Thymus (tissue), 11 donors: ENCODE data around the gene SMIM13. TPM values are rescaled to one million over a fixed set of nuclear protein-coding genes. Genes with fewer than 3 reads are reported as not detected.

Experiments
- DNase-seq, 9 donors: peaks; one replicate each; pipeline ENCODE4 v3.0.0-alpha.2; 2013; ENCODE audit warnings: low spot score in 9 of 9, low read depth in 6 of 9, missing footprints in 1 of 9
- H3K27ac ChIP-seq, 2 donors: one replicate each; pipeline ENCODE4 v1.5.1; 2013; ENCODE audit warnings: control low read depth in 1 of 2, low read depth in 1 of 2, low read length in 1 of 2, mild to moderate bottlenecking in 1 of 2, moderate library complexity in 1 of 2
- H3K27me3 ChIP-seq, 2 donors: one replicate each; pipeline ENCODE4 v1.5.1; 2013; ENCODE audit warnings: low read length in 1 of 2; ENCODE audit not compliant: control insufficient read depth in 2 of 2, insufficient read depth in 1 of 2
- H3K36me3 ChIP-seq, 2 donors: one replicate each; pipeline ENCODE4 v1.5.1; 2013; ENCODE audit warnings: low read length in 1 of 2, mild to moderate bottlenecking in 1 of 2, moderate library complexity in 1 of 2; ENCODE audit not compliant: control insufficient read depth in 2 of 2, insufficient read depth in 2 of 2
- H3K4me1 ChIP-seq, 2 donors: one replicate each; pipeline ENCODE4 v1.5.1; 2013; ENCODE audit warnings: low read length in 2 of 2; ENCODE audit not compliant: control insufficient read depth in 2 of 2, insufficient read depth in 2 of 2
- H3K4me3 ChIP-seq, 2 donors: one replicate each; pipeline ENCODE4 v1.5.1; 2013; ENCODE audit warnings: low read length in 2 of 2, control low read depth in 1 of 2, mild to moderate bottlenecking in 1 of 2
- H3K9me3 ChIP-seq, 2 donors: one replicate each; pipeline ENCODE4 v1.5.1; 2013; ENCODE audit warnings: low read length in 1 of 2, mild to moderate bottlenecking in 1 of 2; ENCODE audit not compliant: control insufficient read depth in 2 of 2, insufficient read depth in 1 of 2
- WGBS: extraction: QIAGEN DNeasy Blood & Tissue Kit; methylation state at CpG from one replicate; pipeline ENCODE4 v1.1.7; 2013; 5-methylcytosine and 5-hydroxymethylcytosine counted together
- polyA plus RNA-seq: library from polyadenylated mRNA; stranded (reverse); fragments of 200-250 nt; gene quantifications from one replicate; pipeline ENCODE4 v1.2.3, GENCODE V29; 2013
- total RNA-seq: library from RNA; stranded (reverse); fragments of 120-200 nt; gene quantifications from one replicate; pipeline ENCODE4 v1.2.4, GENCODE V29; 2013
- donor health status: healthy.

Gene SMIM13
- total and polyA plus RNA-seq, 2 donors: 4.5 to 4.8 TPM

DNA sequence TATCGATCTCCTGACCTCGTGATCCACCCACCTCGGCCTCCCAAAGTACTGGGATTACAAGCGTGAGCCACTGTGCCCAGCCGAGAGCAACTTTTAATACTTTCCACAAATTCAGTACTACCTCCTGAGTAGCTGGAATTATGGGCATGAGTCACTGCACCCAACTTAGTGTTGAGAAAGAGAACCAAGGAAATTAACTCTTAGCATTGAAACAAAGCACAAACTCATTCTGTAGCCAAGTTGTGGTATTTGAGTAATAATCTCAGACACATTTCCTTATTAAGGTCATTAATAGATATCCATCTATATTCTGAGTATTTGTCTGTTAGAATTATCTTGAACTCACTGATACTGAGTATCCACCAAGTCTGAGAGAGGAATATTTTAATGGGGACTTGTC lies 35.2 kb upstream of the SMIM13 start:
- WGBS: 98% methylated on average over 5 of the region's 5 CpGs
- no peak overlapping the region for H3K4me3 ChIP-seq
- H3K27me3 ChIP-seq: no peaks in the 10 kb centered on the region
- H3K36me3 ChIP-seq: no peaks in the 10 kb centered on the region
- H3K9me3 ChIP-seq: no peaks in the 10 kb centered on the region
- DNase-seq: no peak
- no peak overlapping the region for H3K27ac ChIP-seq
- no peaks in the 10 kb centered on the region for H3K4me1 ChIP-seq

DNA sequence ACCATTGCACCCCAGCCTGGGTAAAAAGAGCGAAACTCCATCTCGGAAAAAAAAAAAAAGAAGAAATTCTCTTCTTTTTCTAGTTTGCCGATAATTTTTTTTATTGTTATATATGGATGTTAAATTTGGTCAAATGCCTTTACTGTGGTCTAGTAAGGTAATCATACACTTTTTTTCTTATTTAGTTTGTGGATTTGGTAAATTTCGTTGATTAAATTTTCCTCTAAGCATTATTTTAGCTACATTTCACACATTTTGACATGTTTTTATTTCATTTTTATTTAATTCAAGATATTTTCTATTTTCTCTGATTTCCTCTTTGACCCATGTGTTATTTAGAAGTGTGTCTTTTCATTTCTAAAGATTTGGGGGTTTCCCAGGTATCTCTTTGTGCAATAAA lies 31.6 kb upstream of the SMIM13 start:
- no peaks in the 10 kb centered on the region for H3K4me1 ChIP-seq
- no peak for DNase-seq
- H3K27ac ChIP-seq: no peak overlapping the region
- H3K4me3 ChIP-seq: no peak overlapping the region
- 95% methylated on average over 4 of the region's 4 CpGs for WGBS
- H3K27me3 ChIP-seq: no peaks in the 10 kb centered on the region
- no peaks in the 10 kb centered on the region for H3K9me3 ChIP-seq
- H3K36me3 ChIP-seq: no peaks in the 10 kb centered on the region

DNA sequence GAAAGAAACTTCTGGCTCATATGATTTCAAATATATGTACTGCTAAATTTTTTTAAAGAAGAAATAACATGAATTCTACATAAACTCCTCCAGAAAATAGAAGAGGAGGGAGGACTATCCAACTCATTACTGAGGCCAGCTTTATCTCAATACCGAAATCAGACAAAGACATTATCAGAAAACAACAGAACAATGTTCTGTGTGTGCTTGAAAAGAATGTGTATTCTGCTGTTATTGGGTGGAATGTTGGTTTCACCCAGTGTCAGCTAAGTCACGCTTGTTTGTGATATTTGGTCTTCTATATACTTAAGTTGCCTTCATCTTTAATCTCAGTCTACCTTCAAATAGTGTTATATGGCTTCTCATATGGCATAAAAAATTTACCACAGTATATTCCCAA lies 30.9 kb upstream of the SMIM13 start:
- Histone ChIP-seq H3K27ac (no peak overlapping the region), H3K9me3 (no peaks in the 10 kb centered on the region), H3K4me1 (no peaks in the 10 kb centered on the region), H3K27me3 (no peaks in the 10 kb centered on the region), H3K4me3 (no peak overlapping the region), H3K36me3 (no peaks in the 10 kb centered on the region)
- no peak for DNase-seq
- 96% methylated on average over 2 of the region's 2 CpGs for WGBS

DNA sequence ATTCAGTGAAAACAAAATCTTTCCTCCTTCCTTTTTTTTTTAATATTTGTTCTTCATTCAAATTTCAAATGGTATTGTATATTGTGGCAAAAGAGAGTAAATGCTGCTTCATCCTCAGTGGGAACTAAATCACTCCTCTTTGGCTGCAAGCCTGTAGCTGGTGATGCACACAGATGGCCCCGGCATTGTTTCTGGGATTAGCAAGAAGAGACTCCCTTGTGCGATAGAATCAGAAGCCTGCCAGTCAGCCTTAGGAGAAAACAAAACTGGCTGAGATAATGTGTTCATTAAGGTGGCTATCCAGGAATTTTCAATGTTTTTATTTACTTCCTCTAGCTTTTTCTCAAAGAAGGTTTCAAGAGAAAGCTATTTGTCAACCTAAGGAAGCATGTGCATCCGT lies 28.8 kb upstream of the SMIM13 start:
- no peaks in the 10 kb centered on the region for H3K4me1 ChIP-seq
- WGBS: 91% methylated on average over 3 of the region's 3 CpGs
- H3K36me3 ChIP-seq: no peaks in the 10 kb centered on the region
- DNase-seq: no peak
- H3K27ac ChIP-seq: no peak overlapping the region
- no peak overlapping the region for H3K4me3 ChIP-seq
- H3K27me3 ChIP-seq: no peaks in the 10 kb centered on the region
- no peaks in the 10 kb centered on the region for H3K9me3 ChIP-seq

DNA sequence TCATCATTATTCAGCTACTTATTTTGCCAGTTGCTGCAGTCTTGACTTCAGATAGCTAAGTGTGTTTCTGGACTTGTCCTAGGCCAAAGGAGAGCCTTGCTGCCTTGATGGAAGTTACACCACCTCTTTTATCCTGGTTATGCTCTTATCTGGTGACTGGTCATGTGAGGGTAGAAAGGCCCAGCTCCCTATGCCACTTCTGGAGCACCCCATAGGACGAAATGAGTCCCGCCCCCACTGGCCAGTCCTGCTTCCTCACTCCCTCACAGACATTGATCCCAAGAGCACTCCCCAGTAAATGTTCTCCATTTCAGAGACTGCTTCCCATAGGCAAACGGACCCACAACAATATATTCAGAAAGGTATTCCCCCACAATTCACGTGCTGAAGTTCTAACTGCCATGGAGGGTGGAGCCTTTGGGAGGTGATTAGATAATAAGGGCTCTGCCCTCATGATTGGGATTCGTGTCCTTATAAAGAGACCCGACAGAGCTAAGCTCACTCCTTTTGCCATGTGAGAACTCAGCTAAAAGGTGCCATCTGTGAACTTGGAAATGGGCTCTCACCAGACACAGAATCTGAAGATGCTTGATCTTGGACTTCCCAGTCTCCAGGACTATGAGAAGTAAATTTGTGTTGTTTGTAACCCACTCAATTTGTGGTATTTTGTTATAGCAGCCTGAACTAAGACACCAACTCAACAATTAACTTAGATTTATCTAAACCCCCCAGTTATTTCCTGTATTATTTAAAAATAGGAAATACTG lies 28.0 kb upstream of the SMIM13 start:
- no peaks in the 10 kb centered on the region for H3K36me3 ChIP-seq
- H3K9me3 ChIP-seq: no peaks in the 10 kb centered on the region
- no peaks in the 10 kb centered on the region for H3K27me3 ChIP-seq
- no peak overlapping the region for H3K4me3 ChIP-seq
- DNase-seq: no peak
- WGBS: 97% methylated on average over 6 of the region's 6 CpGs
- H3K4me1 ChIP-seq: no peaks in the 10 kb centered on the region
- no peak overlapping the region for H3K27ac ChIP-seq

DNA sequence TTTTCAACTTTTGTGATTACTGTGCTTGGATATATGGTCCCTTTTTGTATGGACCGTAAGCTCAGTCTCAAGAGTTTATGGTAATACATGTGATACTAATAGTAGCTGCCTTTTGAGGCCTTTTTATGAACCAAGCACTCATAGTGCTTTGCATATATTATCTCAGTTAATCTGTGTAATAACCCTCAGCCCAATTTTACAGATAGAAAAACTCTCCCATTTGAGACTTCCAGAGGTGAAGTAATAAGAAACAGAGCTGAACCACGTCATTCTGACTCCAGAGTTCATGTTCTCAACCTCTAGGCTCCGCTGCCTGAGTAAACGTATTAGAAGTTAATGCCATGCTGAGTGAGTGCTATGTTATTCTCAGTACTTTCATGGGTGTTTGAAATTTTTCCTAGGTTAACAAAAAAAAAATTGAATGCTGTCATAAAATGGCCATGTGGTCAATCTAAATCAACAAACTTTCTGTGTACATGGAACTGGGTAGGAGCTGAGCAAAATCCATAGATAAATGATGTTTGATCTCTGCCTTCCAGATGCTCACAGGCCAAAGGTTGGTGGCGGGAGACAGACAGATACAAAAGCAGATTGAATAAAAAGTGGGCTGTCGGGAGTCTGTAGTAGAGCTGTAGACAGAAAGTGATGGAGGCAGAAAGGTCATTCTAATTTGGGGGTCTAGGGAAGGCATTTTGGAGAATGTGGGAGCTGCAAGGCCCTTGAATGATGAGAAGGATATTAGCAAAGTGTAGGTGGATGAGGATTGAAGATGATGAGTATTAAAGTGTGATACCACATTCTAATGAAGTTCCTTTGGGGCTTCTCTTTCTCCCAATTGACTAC lies 26.9 kb upstream of the SMIM13 start:
- Histone ChIP-seq H3K27ac (no peak overlapping the region), H3K9me3 (no peaks in the 10 kb centered on the region), H3K4me3 (no peak overlapping the region), H3K36me3 (no peaks in the 10 kb centered on the region), H3K27me3 (no peaks in the 10 kb centered on the region), H3K4me1 (no peaks in the 10 kb centered on the region)
- 97% methylated on average over 6 of the region's 6 CpGs for WGBS
- DNase-seq: no peak

DNA sequence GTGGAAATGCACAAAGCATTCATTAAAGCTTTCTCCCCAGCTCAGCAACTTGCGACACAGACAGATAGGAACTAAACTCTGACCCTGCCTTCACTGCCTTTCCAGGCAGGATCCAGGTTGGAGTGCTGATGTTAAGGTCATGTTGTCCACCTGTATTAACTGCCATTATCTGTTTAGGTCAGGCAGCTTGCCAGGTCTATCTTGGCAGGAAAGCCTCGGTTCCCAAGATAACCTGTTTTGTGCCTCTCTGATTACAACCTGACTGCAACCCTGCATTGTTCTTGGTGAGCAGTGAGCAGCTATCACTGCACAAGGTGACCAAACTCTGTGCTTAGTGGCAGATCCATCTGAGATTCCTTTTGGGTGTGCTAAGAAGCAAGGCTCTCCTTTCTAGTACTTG lies 26.3 kb upstream of the SMIM13 start:
- no peak overlapping the region for H3K4me3 ChIP-seq
- 83% methylated on average over 2 of the region's 2 CpGs for whole genome bisulfite sequencing
- H3K36me3 ChIP-seq: no peaks in the 10 kb centered on the region
- H3K4me1 ChIP-seq: no peaks in the 10 kb centered on the region
- no peak overlapping the region for H3K27ac ChIP-seq
- H3K27me3 ChIP-seq: no peaks in the 10 kb centered on the region
- no peaks in the 10 kb centered on the region for H3K9me3 ChIP-seq
- DNase-seq: no peak

DNA sequence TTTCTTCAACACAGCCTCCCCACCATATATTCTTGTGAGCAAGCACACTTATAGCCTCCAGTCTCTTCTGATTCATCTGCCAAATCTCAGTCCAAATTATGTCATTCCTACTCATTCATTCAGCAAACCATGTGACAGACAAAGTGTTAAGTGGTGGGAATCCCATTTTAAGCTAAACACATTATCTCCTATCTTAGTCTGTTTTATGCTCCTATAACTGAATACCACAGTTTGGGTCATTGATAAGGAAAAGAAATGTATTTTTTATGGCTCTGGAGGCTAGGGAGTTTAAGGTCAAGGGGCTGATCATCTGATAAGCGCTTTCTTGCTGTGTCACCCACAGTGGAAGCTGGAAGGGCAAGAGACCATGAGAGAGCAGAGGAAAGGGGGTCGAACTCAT lies 23.9 kb upstream of the SMIM13 start:
- DNase-seq: no peak
- Histone ChIP-seq H3K4me3 (no peak overlapping the region), H3K9me3 (no peaks in the 10 kb centered on the region), H3K27me3 (no peaks in the 10 kb centered on the region), H3K27ac (no peak overlapping the region), H3K4me1 (no peaks in the 10 kb centered on the region), H3K36me3 (no peaks in the 10 kb centered on the region)
- WGBS: 76% methylated on average over 2 of the region's 2 CpGs

DNA sequence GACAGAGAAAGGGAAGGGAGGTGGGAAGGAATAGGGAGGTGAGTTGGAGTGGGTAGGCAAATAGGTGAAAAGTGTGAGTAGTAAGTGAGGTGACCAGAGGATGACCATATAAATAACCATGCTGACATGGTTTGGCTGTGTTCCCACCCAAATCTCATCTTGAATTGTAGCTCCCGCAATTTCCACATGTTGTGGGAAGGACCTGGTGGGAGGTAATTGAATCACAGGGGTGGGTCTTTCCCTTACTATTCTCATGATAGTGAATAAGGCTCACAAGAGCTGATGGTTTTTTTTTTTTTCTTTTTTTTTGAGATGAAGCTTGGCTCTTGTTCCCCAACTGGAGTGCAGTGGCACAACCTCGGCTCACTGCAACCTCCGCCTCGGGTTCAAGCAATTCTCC lies 21.5 kb upstream of the SMIM13 start:
- Histone ChIP-seq H3K9me3 (no peaks in the 10 kb centered on the region), H3K27me3 (no peaks in the 10 kb centered on the region), H3K27ac (no peak overlapping the region), H3K4me3 (no peak overlapping the region), H3K36me3 (no peaks in the 10 kb centered on the region), H3K4me1 (no peaks in the 10 kb centered on the region)
- DNase-seq: no peak
- WGBS: 88% methylated on average over 4 of the region's 4 CpGs
